GM12878 (cell line): Measurements from ENCODE around the gene PRM3. TPM values are rescaled to one million over a fixed set of nuclear protein-coding genes. Genes with fewer than 3 reads are reported as not detected.

Experiments used
- ATAC-seq: fragments of 200-7000 bp; cut with Tn5 transposase; 3 replicates; pipeline ENCODE4 v1.9.1; 2020; ENCODE audit warnings: mild to moderate bottlenecking, moderate library complexity
- BruUV-seq: library from RNA; stranded (reverse); fragments of 400-500 nt; replicated peaks from 2 replicates; lab custom pipeline; 2021; lab: Mats Ljungman, UMichigan
- CTCF ChIA-PET: fragments of 300-600 bp; sonication (Branson Sonifier 250); formaldehyde crosslinking; extraction: SDS; loops from one replicate; lab custom pipeline; 2021; ENCODE audit warnings: inconsistent platforms; lab: Yijun Ruan, JAX
- POLR2A ChIA-PET: fragments of 350-600 bp; formaldehyde crosslinking; extraction: SDS; loops from one replicate; lab custom pipeline; 2021; ENCODE audit warnings: inconsistent platforms; lab: Charles Lee
- RAD21 ChIA-PET: fragments of 300-600 bp; sonication (Branson Sonifier 250); formaldehyde crosslinking; loops from one replicate; lab custom pipeline; 2023; ENCODE audit warnings: antibody characterized with exemption; ENCODE audit not compliant: unreplicated experiment; lab: Charles Lee
- SMC1A ChIA-PET: fragments of 300-600 bp; sonication (Branson Sonifier 250); formaldehyde crosslinking; loops from one replicate; lab custom pipeline; 2023; ENCODE audit not compliant: unreplicated experiment, uncharacterized antibody; lab: Charles Lee
- DNase-seq: peaks from one replicate; pipeline ENCODE4 v3.0.0-alpha.2; 2011; ENCODE audit warnings: low read depth, low spot score
- FAIRE-seq: peaks from 3 replicates; lab custom pipeline; 2011; peaks lifted over from hg19 to GRCh38; lab: Jason Lieb, UNC
- H2AFZ ChIP-seq: 2 replicates; pipeline ENCODE4 v1.6.0; 2011; ENCODE audit warnings: low read depth, low read length, control low read depth; ENCODE audit not compliant: control insufficient read depth
- H3K27ac ChIP-seq: 2 replicates; pipeline ENCODE4 v1.5.1; 2011; ENCODE audit warnings: control low read depth; ENCODE audit not compliant: control insufficient read depth, insufficient read depth
- H3K27me3 ChIP-seq, 2 experiments: replicated peaks in 1 of 2; 2 replicates each; pipeline versions ENCODE4 v1.6.0 to v1.6.1; 2011; ENCODE audit warnings: low read length in 1 of 2; ENCODE audit not compliant: control insufficient read depth in 2 of 2, insufficient read depth in 2 of 2
- H3K36me3 ChIP-seq, 2 experiments: 2 replicates each; pipeline ENCODE4 v1.5.1; 2011; ENCODE audit warnings: low read length in 1 of 2; ENCODE audit not compliant: control insufficient read depth in 2 of 2, insufficient read depth in 2 of 2
- H3K4me1 ChIP-seq: 2 replicates; pipeline ENCODE4 v1.6.1; 2011; ENCODE audit warnings: mild to moderate bottlenecking, low read length, moderate library complexity, mixed read lengths; ENCODE audit not compliant: control insufficient read depth, insufficient read depth
- H3K4me2 ChIP-seq: 2 replicates; pipeline ENCODE4 v1.6.0; 2011; ENCODE audit warnings: control low read depth; ENCODE audit not compliant: control insufficient read depth, insufficient read depth
- H3K4me3 ChIP-seq: fragments of 200-600 bp; sonication (generic); 2 replicates; pipeline ENCODE4 v1.5.1; 2016
- H3K79me2 ChIP-seq: 2 replicates; pipeline ENCODE4 v1.6.0; 2011; ENCODE audit warnings: low read length; ENCODE audit not compliant: control insufficient read depth, insufficient read depth
- H3K9ac ChIP-seq: 2 replicates; pipeline ENCODE4 v1.8.0; 2011; ENCODE audit warnings: low read length, control low read depth, mixed read lengths; ENCODE audit not compliant: control insufficient read depth, insufficient read depth
- H3K9me3 ChIP-seq: replicated peaks from 3 replicates; pipeline ENCODE4 v1.5.1; 2011; ENCODE audit warnings: mild to moderate bottlenecking, low read length; ENCODE audit not compliant: control insufficient read depth, insufficient read depth
- H4K20me1 ChIP-seq: 2 replicates; pipeline ENCODE4 v1.6.0; 2011; ENCODE audit not compliant: control insufficient read depth, insufficient read depth
- CHD4 ChIP-seq: fragments of 200-600 bp; sonication (generic); IDR thresholded peaks from 2 replicates; pipeline ENCODE4 v1.6.1; 2016; ENCODE audit warnings: mild to moderate bottlenecking
- MXI1 ChIP-seq: fragments of 150-350 bp; IDR thresholded peaks from 2 replicates; pipeline ENCODE4 v1.6.1; 2011; ENCODE audit warnings: low read depth, mild to moderate bottlenecking, inconsistent platforms, low read length, improper control_type of control experiment
- WGBS: methylation state at CpG from one replicate; pipeline ENCODE4 v1.1.6; 2016; ENCODE audit warnings: low lambda C conversion rate; ENCODE audit not compliant: insufficient replicate concordance, insufficient coverage; ENCODE audit errors: missing lambda C conversion rate; 5-methylcytosine and 5-hydroxymethylcytosine counted together
- in situ Hi-C: fragments of 300-500 bp; cut with MboI; formaldehyde crosslinking; loops from 9 replicates; pipeline ENCODE4 v1.14.3; 2018; ENCODE audit warnings: mixed read lengths
- intact Hi-C: fragments of 100-400 bp; cut with micrococcal nuclease; formaldehyde crosslinking; loops from one replicate; pipeline ENCODE4 v1.14.2; 2022; ENCODE audit not compliant: unreplicated experiment
- polyA plus RNA-seq, 11 experiments: library from polyadenylated mRNA; depleted of rRNA in 4 of 11; unstranded in 6 of 11; stranded (reverse) in 5 of 11; fragments of >200 nt; fragmentation: Nextera tagmentation in 4 of 11; fragmentation: Illumina TruSeq in 1 of 11; extraction: Ambion mirVana in 4 of 11; extraction: Trizol in 1 of 11; gene quantifications; 1 replicate in 1 of 11; 2 replicates in 10 of 11; pipeline versions ENCODE4 v1.2.1 to v1.2.3, GENCODE V29; 2011 to 2016; ENCODE audit warnings: inconsistent platforms in 2 of 11, missing spikeins in 2 of 11, low read depth in 1 of 11
- total RNA-seq, 4 experiments: library from RNA; depleted of rRNA in 3 of 4; stranded (reverse); fragments of >200 nt in 3 of 4; fragmentation: Illumina TruSeq in 1 of 4; extraction: Trizol in 1 of 4; gene quantifications; 2 replicates each; pipeline versions ENCODE4 v1.2.1 to v1.2.3, GENCODE V29; 2013 to 2021
- TF ChIP-seq, protein P1 (sequence below): fragments of 450-650 bp; IDR thresholded peaks from 2 replicates; pipeline ENCODE4 v1.6.1; 2016; ENCODE audit warnings: mild to moderate bottlenecking, moderate library complexity, borderline replicate concordance

PRM3 gene
- total and polyA plus RNA-seq, 10 of the 15 experiments (the other 5 are each of a cell fraction or from before 2014, with no cell fraction given) = not detected

DNA sequence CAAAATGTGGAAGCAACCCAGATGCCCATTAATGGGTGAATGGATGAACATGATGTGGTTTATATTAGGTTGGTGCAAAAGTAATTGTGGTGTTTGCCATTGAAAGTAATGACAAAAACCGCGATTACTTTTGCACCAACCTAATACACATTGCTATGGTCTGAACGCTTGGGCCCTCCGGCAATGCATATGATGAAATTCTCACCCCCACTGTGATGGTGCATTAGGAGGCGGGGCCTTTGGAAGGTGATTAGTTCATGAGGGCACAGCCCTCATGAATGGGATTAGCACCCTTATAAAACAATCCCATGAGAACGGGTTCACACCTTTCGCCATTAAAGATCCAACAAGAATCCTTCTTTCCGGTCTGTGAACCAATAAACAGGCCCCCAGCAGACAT lies 33.0 kb upstream of the PRM3 start:
- no peak overlapping the region for H3K4me2 ChIP-seq
- in situ Hi-C loops = loop anchor here (5.0 to 10.0 kb wide), 2 partner anchors 339 to 1002 kb away; no protein-coding TSS in a partner anchor
- no peak overlapping the region for H3K9ac ChIP-seq
- no peak overlapping the region for H3K27ac ChIP-seq
- H3K4me3 ChIP-seq = no peak overlapping the region
- ATAC-seq = no peak
- TF ChIP-seq CHD4 (no peak), MXI1 (no peak)
- TF ChIP-seq, protein P1, sequence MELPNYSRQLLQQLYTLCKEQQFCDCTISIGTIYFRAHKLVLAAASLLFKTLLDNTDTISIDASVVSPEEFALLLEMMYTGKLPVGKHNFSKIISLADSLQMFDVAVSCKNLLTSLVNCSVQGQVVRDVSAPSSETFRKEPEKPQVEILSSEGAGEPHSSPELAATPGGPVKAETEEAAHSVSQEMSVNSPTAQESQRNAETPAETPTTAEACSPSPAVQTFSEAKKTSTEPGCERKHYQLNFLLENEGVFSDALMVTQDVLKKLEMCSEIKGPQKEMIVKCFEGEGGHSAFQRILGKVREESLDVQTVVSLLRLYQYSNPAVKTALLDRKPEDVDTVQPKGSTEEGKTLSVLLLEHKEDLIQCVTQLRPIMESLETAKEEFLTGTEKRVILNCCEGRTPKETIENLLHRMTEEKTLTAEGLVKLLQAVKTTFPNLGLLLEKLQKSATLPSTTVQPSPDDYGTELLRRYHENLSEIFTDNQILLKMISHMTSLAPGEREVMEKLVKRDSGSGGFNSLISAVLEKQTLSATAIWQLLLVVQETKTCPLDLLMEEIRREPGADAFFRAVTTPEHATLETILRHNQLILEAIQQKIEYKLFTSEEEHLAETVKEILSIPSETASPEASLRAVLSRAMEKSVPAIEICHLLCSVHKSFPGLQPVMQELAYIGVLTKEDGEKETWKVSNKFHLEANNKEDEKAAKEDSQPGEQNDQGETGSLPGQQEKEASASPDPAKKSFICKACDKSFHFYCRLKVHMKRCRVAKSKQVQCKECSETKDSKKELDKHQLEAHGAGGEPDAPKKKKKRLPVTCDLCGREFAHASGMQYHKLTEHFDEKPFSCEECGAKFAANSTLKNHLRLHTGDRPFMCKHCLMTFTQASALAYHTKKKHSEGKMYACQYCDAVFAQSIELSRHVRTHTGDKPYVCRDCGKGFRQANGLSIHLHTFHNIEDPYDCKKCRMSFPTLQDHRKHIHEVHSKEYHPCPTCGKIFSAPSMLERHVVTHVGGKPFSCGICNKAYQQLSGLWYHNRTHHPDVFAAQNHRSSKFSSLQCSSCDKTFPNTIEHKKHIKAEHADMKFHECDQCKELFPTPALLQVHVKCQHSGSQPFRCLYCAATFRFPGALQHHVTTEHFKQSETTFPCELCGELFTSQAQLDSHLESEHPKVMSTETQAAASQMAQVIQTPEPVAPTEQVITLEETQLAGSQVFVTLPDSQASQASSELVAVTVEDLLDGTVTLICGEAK = peak; percentile 39; the same call in 1 of the 2 replicates
- TF ChIP-seq, all 136 proteins: peak for 1
- POLR2A ChIA-PET = no interaction called here
- H2AFZ ChIP-seq = no peak overlapping the region
- FAIRE-seq (no peak), DNase-seq (no peak)
- intact Hi-C loops = no loop called here
- H4K20me1 ChIP-seq = no peaks in the 10 kb centered on the region
- no TSS peak for BruUV-seq
- 96% methylated on average over 8 of the region's 8 CpGs for WGBS
- H3K27me3 ChIP-seq = no peaks in the 10 kb centered on the region
- H3K9me3 ChIP-seq = peaks cover 2% of the 10 kb centered on the region; the same call in 2 of the 3 replicates
- H3K79me2 ChIP-seq = no peaks in the 10 kb centered on the region
- no peaks in the 10 kb centered on the region for H3K36me3 ChIP-seq
- SMC1A ChIA-PET = no interaction called here
- CTCF ChIA-PET = no interaction called here
- H3K4me1 ChIP-seq = peaks cover 62% of the 10 kb centered on the region
- RAD21 ChIA-PET = no interaction called here
